H1 (cell line): Measurements from ENCODE around the gene RPP25L. TPM values are rescaled to one million over a fixed set of nuclear protein-coding genes. Genes with fewer than 3 reads are reported as not detected.

ENCODE experiments used
- CTCF ChIA-PET: fragments of 300-600 bp; sonication (Branson Sonifier 250); formaldehyde crosslinking; loops from one replicate; lab custom pipeline; 2021; ENCODE audit not compliant: partially characterized antibody; lab: Charles Lee
- POLR2A ChIA-PET: fragments of 300-600 bp; sonication (Branson Sonifier 250); formaldehyde crosslinking; loops from one replicate; lab custom pipeline; 2021; ENCODE audit warnings: inconsistent platforms; ENCODE audit not compliant: partially characterized antibody; lab: Charles Lee
- DNase-seq, 2 experiments: peaks; one replicate each; pipeline versions ENCODE4 v3.0.0 to v3.0.0-alpha.2; 2010 to 2022; ENCODE audit warnings: low spot score in 2 of 2, low read depth in 1 of 2, mixed read lengths in 1 of 2
- FAIRE-seq: peaks from 2 replicates; lab custom pipeline; 2011; peaks lifted over from hg19 to GRCh38; lab: Jason Lieb, UNC
- H2AFZ ChIP-seq: 2 replicates; pipeline ENCODE4 v1.8.1; 2012; ENCODE audit warnings: low read length, inconsistent platforms
- H2AK5ac ChIP-seq: 2 replicates; pipeline ENCODE4 v1.6.1; 2013; ENCODE audit warnings: low read depth, low read length
- H2BK120ac ChIP-seq: replicated peaks from 2 replicates; pipeline ENCODE3; 2013; ENCODE audit warnings: low read depth, low read length, inconsistent platforms
- H2BK12ac ChIP-seq: 2 replicates; pipeline ENCODE4 v1.6.1; 2013; ENCODE audit warnings: low read depth, low read length
- H2BK15ac ChIP-seq: 2 replicates; pipeline ENCODE4 v1.6.1; 2013; ENCODE audit warnings: low read length
- H2BK20ac ChIP-seq: 2 replicates; pipeline ENCODE4 v1.6.1; 2013; ENCODE audit warnings: low read length
- H2BK5ac ChIP-seq: 2 replicates; pipeline ENCODE4 v1.6.1; 2013; ENCODE audit warnings: low read depth, low read length
- H3K14ac ChIP-seq: 2 replicates; pipeline ENCODE4 v1.6.1; 2013; ENCODE audit warnings: inconsistent platforms; ENCODE audit not compliant: insufficient read length
- H3K18ac ChIP-seq: 2 replicates; pipeline ENCODE4 v1.6.1; 2013; ENCODE audit warnings: low read length; ENCODE audit errors: extremely low read depth
- H3K23ac ChIP-seq: 2 replicates; pipeline ENCODE4 v1.6.1; 2013; ENCODE audit warnings: inconsistent platforms; ENCODE audit not compliant: insufficient read length
- H3K23me2 ChIP-seq: 2 replicates; pipeline ENCODE4 v1.6.1; 2013; ENCODE audit warnings: low read depth, low read length
- H3K27ac ChIP-seq: 2 replicates; pipeline ENCODE4 v1.6.1; 2011; ENCODE audit warnings: low read depth, low read length, inconsistent platforms
- H3K27me3 ChIP-seq, 4 experiments: replicated peaks in 1 of 4; 1 replicate in 1 of 4; 2 replicates in 3 of 4; pipeline versions ENCODE4 v1.6.1 to v1.8.1; 2011 to 2013; ENCODE audit warnings: low read length in 3 of 4, mild to moderate bottlenecking in 3 of 4, inconsistent platforms in 2 of 4, mixed read lengths in 2 of 4, moderate library complexity in 1 of 4; ENCODE audit not compliant: control insufficient read depth in 3 of 4, insufficient read depth in 3 of 4; ENCODE audit errors: extremely low read depth in 1 of 4
- H3K36me3 ChIP-seq, 4 experiments: 2 replicates each; pipeline versions ENCODE4 v1.6.1 to v1.8.1; 2011 to 2013; ENCODE audit warnings: mild to moderate bottlenecking in 4 of 4, low read length in 3 of 4, moderate library complexity in 2 of 4, control low read depth in 1 of 4, inconsistent platforms in 1 of 4; ENCODE audit not compliant: insufficient read depth in 4 of 4, control insufficient read depth in 2 of 4
- H3K4ac ChIP-seq: replicated peaks from 2 replicates; pipeline ENCODE3; 2013; ENCODE audit warnings: low read length, low read depth, mixed read lengths, inconsistent platforms; ENCODE audit not compliant: insufficient read length
- H3K4me1 ChIP-seq, 4 experiments: replicated peaks in 1 of 4; 1 replicate in 1 of 4; 2 replicates in 3 of 4; pipeline versions ENCODE4 v1.6.1 to v1.8.1; 2011 to 2013; ENCODE audit warnings: low read length in 3 of 4, inconsistent platforms in 2 of 4, mixed read lengths in 1 of 4; ENCODE audit not compliant: insufficient read depth in 4 of 4, control insufficient read depth in 3 of 4
- H3K4me2 ChIP-seq, 2 experiments: 2 replicates each; pipeline versions ENCODE4 v1.6.1 to v1.8.1; 2011 to 2013; ENCODE audit warnings: low read depth in 2 of 2, low read length in 2 of 2, control low read depth in 1 of 2, inconsistent platforms in 1 of 2, mild to moderate bottlenecking in 1 of 2; ENCODE audit not compliant: insufficient read depth in 1 of 2
- H3K4me3 ChIP-seq, 4 experiments: fragments of 200-600, 300-600 bp in 1 of 4; sonication (generic), shearing (Covaris generic), sonication (Bioruptor Twin) in 1 of 4; 2 replicates each; pipeline versions ENCODE4 v1.5.1 to v1.8.1; 2011 to 2016; ENCODE audit warnings: low read length in 4 of 4, low read depth in 3 of 4, control low read depth in 2 of 4, inconsistent platforms in 2 of 4, mild to moderate bottlenecking in 2 of 4, mixed read lengths in 1 of 4, moderate library complexity in 1 of 4; ENCODE audit not compliant: insufficient read depth in 2 of 4; ENCODE audit errors: extremely low read depth in 1 of 4
- H3K56ac ChIP-seq: replicated peaks from 2 replicates; pipeline ENCODE3; 2013; ENCODE audit warnings: low read depth, mild to moderate bottlenecking, mixed read lengths, low read length, inconsistent platforms; ENCODE audit not compliant: insufficient read length
- H3K79me1 ChIP-seq: 2 replicates; pipeline ENCODE4 v1.6.1; 2013; ENCODE audit warnings: low read depth, low read length, control low read depth
- H3K79me2 ChIP-seq, 2 experiments: 2 replicates each; pipeline versions ENCODE4 v1.6.1 to v1.8.1; 2012 to 2013; ENCODE audit warnings: low read length in 2 of 2, mild to moderate bottlenecking in 2 of 2, inconsistent platforms in 1 of 2; ENCODE audit not compliant: insufficient read depth in 2 of 2, control insufficient read depth in 1 of 2
- H3K9ac ChIP-seq, 4 experiments: replicated peaks in 1 of 4; 1 replicate in 1 of 4; 2 replicates in 3 of 4; pipeline versions ENCODE4 v1.6.1 to v1.8.1; 2011 to 2013; ENCODE audit warnings: low read depth in 3 of 4, low read length in 3 of 4, control low read depth in 2 of 4, mild to moderate bottlenecking in 2 of 4, moderate library complexity in 2 of 4, inconsistent platforms in 1 of 4; ENCODE audit errors: extremely low read depth in 1 of 4
- H3K9me3 ChIP-seq, 2 experiments: 2 replicates each; pipeline versions ENCODE4 v1.6.1 to v1.8.1; 2012 to 2013; ENCODE audit warnings: mild to moderate bottlenecking in 2 of 2, moderate library complexity in 2 of 2, control low read depth in 1 of 2, inconsistent platforms in 1 of 2, low read depth in 1 of 2, low read length in 1 of 2, mixed read lengths in 1 of 2; ENCODE audit not compliant: insufficient read depth in 2 of 2
- H4K20me1 ChIP-seq, 2 experiments: replicated peaks in 1 of 2; 2 replicates each; pipeline versions ENCODE3 to v1.8.1; 2011 to 2013; ENCODE audit warnings: inconsistent platforms in 2 of 2, low read length in 2 of 2, mild to moderate bottlenecking in 1 of 2; ENCODE audit not compliant: insufficient read depth in 2 of 2, control insufficient read depth in 1 of 2
- H4K5ac ChIP-seq: 2 replicates; pipeline ENCODE4 v1.6.1; 2013; ENCODE audit warnings: low read length, low read depth, mixed read lengths, inconsistent platforms; ENCODE audit not compliant: insufficient read length
- H4K8ac ChIP-seq: 2 replicates; pipeline ENCODE4 v1.8.0; 2013; ENCODE audit warnings: mild to moderate bottlenecking, moderate library complexity, low read length, inconsistent platforms; ENCODE audit not compliant: insufficient read depth; ENCODE audit errors: extremely low read depth
- H4K91ac ChIP-seq: replicated peaks from 2 replicates; pipeline ENCODE3; 2013; ENCODE audit warnings: low read length, mixed read lengths, inconsistent platforms; ENCODE audit not compliant: insufficient read length
- RNF2 ChIP-seq: fragments of 200-900, 300-1000 bp; sonication (generic); IDR thresholded peaks from 2 replicates; pipeline ENCODE4 v1.7.1; 2016; ENCODE audit warnings: borderline replicate concordance, low read depth, mild to moderate bottlenecking, antibody characterized with exemption, low read length; ENCODE audit not compliant: poor library complexity, severe bottlenecking; ENCODE audit errors: missing control alignments
- SP1 ChIP-seq: IDR thresholded peaks from 2 replicates; pipeline ENCODE4 v1.6.1; 2011; ENCODE audit warnings: low read depth, low read length
- WGBS, 2 experiments: shearing (Covaris generic) in 1 of 2; methylation state at CpG; one replicate each; pipeline versions ENCODE4 v1.1.6 to v1.1.7; 2013 to 2015; ENCODE audit warnings: low lambda C conversion rate in 2 of 2, mixed read lengths in 2 of 2, inconsistent platforms in 1 of 2, low coverage in 1 of 2, missing lambda C conversion rate in 1 of 2; ENCODE audit not compliant: insufficient replicate concordance in 2 of 2, insufficient coverage in 1 of 2, insufficient read length in 1 of 2; ENCODE audit errors: extremely low coverage in 1 of 2, missing lambda C conversion rate in 1 of 2; 5-methylcytosine and 5-hydroxymethylcytosine counted together
- polyA plus RNA-seq, 7 experiments: library from polyadenylated mRNA; depleted of rRNA in 3 of 7; stranded (reverse) in 5 of 7; unstranded in 2 of 7; fragments of >200 nt in 5 of 7; fragments of 200-250 nt in 2 of 7; gene quantifications; 1 replicate in 5 of 7; 2 replicates in 1 of 7; 4 replicates in 1 of 7; pipeline versions ENCODE4 v1.2.1 to v1.2.3, GENCODE V29; 2011 to 2013; ENCODE audit warnings: missing spikeins in 2 of 7, mixed read lengths in 2 of 7
- total RNA-seq: library from RNA; stranded (reverse); fragmentation: NEBNext Ultra II Directional; extraction: Animal tissue kit (Norgen Biotek cat#: 25700); gene quantifications from 2 replicates; pipeline ENCODE4 v1.2.1, GENCODE V29; 2021

The RPP25L gene
- total and polyA plus RNA-seq, 2 of the 8 experiments (the other 6 are each of a cell fraction or from before 2014, with no cell fraction given) = 21.6 to 75.0 TPM

GRCh38 chr9:34584970-34585369 lies 26.9 kb downstream of the RPP25L start:
- Histone ChIP-seq H3K27me3 (peaks cover 48 to 96% (median 88%) of the 10 kb centered on the region in 4 experiments), H2BK20ac (peak overlapping the region; percentile 29; the same call in 1 of the 2 replicates), H4K5ac (no peak overlapping the region), H2BK120ac (no peak overlapping the region), H2BK15ac (peak overlapping the region; percentile 34), H2BK12ac (peak overlapping the region; percentile 32; the same call in 1 of the 2 replicates), H4K20me1 (peaks cover 10 to 12% of the 10 kb centered on the region in 2 experiments), H3K14ac (no peak overlapping the region), H3K36me3 (peaks cover 0 to 7% (median 0%) of the 10 kb centered on the region in 4 experiments; a peak in 1 of 8 replicates), H3K79me2 (no peaks in the 10 kb centered on the region), H3K9ac (no peak overlapping the region), H2BK5ac (no peak overlapping the region), H3K23me2 (peaks cover 6% of the 10 kb centered on the region), H3K4me1 (peaks cover 7 to 30% (median 19%) of the 10 kb centered on the region in 4 experiments), H3K4ac (no peak overlapping the region), H3K4me3 (no peak overlapping the region), H3K56ac (no peak overlapping the region), H4K91ac (peak overlapping the region; percentile 7), H3K9me3 (peaks cover 0 to 4% of the 10 kb centered on the region in 2 experiments; a peak in 1 of 4 replicates), H3K18ac (peak overlapping the region; percentile 51; the same call in 1 of the 2 replicates), H3K27ac (no peak overlapping the region), H2AK5ac (0 out of 2 replicates have a peak overlapping the region, but pooled peaks have one; percentile 7), H3K79me1 (no peaks in the 10 kb centered on the region), H3K23ac (no peak overlapping the region), H2AFZ (no peak overlapping the region), H3K4me2 (peak overlapping the region in 1 of 2 experiments; percentile 57; a peak in 1 of 4 replicates), H4K8ac (no peak overlapping the region)
- ChIA-PET CTCF (interaction anchor here (0.5 to 13.8 kb wide), 10 partner anchors 10 to 455 kb away, joined by 3 to 241 read pairs (median 5); no protein-coding TSS in a partner anchor), POLR2A (interaction anchor here (1.0 to 1.4 kb wide), 2 partner anchors 21 to 22 kb away, joined by 3 to 6 read pairs; no protein-coding TSS in a partner anchor)
- TF ChIP-seq RNF2 = peak; percentile 26
- no peak for TF ChIP-seq SP1
- FAIRE-seq (no peak), DNase-seq (no peak)
- WGBS, 2 experiments = 72% methylated on average over 5 of the region's 5 CpGs; no CpG with 5 or more reads in 1 of the 2 experiments
